Stimulated activated CD4-positive, alpha-beta T cell treated with anti-CD3 and anti-CD28 coated beads, Interleukin-4, amount 100 ng/mL, for 48 hours (primary cell): ENCODE measurements around the gene CCDC57.
"Not testable (repeated sequence)": the region's sequence is repeated elsewhere in the genome, so short reads cannot be mapped to it uniquely, and the experiment has no call there.

Experiments used
- DNase-seq, 2 donors: peaks; one replicate each; pipeline ENCODE4 v3.0.0-alpha.2; 2020; ENCODE audit warnings: low read depth in 2 of 2

CCDC57 gene

DNA sequence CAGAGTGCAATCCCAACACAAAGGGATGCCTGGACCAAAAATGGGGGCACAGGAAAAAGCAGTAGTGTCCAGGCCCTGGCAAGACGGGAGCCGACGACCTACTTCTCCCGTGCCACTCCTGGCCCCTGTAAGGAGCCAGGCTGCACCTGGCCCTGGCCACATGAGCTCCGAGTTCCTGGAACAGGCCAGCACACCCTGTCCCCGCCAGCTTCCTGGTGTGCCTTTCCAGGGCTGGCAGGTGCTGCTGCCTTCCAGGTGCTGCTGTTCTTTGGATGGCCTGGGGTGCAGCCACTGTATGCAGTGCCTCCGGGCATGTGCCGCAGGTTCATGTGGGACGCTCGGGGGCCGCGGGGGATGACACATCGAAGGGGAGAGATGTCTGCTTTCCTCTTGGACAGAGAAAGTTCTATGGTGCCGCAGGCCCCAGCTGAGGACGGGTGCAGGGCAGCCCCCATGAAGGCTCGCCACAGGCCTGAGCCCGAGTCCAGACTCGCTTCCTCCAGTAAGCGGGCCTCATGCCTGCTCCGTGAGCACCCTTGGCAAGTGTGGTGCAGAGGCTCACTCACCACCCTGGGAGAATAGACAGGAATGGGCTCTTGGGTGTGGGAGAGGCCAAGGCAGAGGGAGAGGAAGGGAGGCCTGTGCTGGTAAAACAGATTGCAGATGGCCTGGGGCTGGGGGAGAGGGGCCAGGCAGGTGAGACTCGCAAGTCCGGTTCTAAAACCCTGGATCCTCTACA, 59.9 kb downstream of the CCDC57 start:
- DNase-seq = no peak

GRCh38 chr17:82152114-82152513, 60.5 kb downstream of the CCDC57 start:
- no peak for DNase-seq

DNA sequence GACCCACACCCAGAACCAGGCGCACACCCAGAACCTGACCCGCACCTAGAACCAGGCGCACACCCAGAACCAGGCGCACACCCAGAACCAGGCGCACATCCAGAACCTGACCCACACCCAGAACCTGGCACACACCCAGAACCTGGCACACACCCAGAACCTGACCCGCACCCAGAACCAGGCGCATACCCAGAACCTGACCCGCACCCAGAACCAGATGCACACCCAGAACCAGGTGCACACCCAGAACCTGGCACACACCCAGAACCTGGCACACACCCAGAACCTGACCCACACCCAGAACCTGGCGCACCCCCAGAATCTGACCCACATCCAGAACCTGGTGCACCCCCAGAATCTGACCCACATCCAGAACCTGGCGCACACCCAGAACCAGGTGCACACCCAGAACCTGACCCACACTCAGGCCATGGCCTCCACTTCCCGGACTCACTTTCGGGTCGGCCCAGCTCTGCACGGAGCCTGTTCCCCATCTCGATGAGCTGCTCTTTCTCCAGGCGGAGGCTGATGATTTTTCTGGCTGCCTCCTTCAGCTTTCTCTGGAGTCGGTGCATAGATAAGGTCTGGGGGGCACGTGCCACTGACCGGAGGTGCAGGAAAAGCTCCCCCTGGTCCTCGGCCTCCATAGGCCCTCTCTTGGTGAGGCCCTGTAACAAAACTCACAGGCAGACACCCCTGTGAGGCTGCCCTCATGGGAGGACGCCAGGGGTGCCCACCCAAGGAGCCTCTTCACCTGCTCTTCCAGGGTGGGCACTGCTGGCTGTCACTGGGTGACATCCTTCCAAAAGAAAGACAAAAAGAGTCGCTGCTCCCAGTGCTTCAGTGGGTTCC, 61.3 kb downstream of the CCDC57 start:
- no peak for DNase-seq

- DNase-seq = no peak
Observed at GRCh38 chr17:82149401-82150099, 63.1 kb downstream of the CCDC57 start.

- DNase-seq = no peak
Observed at GRCh38 chr17:82148997-82149396, 63.6 kb downstream of the CCDC57 start.

DNA sequence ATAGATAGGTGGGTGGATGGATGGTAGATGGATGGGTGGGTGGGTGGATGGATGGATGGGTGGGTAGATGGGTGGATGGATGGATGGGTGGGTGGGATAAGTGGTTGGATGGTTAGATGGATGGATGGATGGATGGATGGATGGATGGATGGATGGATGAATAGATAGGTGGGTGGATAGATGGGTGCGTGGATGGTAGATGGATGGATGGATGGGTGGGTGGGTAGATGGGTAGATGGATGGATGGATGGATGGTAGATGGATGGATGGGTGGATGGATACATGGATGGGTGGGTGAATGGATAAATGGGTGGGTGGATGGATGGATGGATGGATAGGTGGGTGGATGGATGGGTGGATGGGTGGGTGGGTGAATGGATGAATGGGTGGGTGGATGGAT, 64.6 kb downstream of the CCDC57 start:
- DNase-seq = no peak

DNA sequence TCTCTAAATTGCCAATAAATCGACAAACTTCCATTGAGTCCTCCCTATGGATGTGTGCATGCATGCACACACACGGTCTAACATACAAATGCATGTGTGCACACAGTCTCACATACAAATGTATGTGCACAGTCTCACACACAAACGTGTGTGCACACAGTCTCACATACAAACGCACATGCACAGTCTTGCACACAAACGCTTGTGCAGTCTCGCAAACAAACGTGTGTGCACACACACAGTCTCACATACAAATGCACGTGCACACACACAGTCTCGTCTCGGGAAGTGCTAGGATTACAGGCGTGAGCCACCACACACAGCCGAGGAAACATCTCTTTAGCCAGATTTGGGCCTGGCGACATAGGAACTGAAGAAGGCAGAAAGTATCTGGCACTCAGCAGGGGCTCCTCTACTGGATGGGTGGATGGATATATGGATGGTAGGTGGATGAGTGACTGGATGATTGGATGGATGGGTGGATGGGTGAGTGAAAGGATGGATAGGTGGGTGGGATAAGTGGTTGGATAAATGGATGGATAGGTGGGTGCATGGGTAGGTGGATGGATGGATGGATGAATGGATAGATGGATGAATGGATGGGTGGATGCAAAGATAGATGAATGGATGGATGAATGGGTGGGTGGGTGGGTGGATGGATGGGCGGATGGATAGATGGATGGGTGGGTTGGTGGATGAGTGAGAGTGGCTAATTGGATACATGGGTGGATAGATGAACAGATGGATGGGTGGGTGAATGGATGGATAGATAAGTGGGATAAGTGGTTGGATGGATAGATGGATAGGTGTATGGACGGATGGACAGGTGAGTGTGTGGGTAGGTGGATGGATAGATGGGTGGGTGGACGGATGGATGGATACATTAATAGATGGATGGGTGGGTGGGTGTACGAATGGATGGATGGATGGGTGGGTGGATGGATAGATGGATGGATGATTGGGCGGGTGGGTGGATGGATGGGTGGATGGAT, 65.7 kb downstream of the CCDC57 start:
- no peak for DNase-seq

GRCh38 chr17:82145550-82146155, 67.0 kb downstream of the CCDC57 start:
- no peak for DNase-seq

GRCh38 chr17:82143333-82143732, 69.3 kb downstream of the CCDC57 start:
- DNase-seq = no peak

GRCh38 chr17:82139961-82140360, 72.7 kb downstream of the CCDC57 start:
- DNase-seq = not testable (repeated sequence)

DNA sequence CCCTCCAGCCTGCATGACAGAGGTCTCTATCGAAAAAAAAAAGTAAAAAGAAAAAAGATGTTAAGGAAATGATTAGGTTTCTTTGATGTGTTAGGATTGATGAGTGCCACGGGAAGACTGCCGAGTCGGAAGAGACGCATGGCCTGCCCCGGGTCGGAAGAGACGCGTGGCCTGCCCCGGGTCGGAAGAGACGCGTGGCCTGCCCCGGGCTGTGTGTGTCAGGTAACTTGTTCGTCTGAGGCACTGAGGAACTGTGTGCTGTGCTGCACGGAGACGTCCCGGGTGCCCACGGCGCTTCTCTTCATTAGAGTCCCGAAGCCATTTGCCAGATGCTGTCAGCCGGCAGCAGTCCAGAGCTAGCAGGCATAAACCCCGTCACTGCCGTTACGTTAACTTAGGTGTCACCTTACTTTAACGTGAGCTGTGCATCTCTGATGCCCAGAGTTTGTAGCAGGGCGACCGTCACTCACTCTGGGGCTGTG, 74.1 kb downstream of the CCDC57 start:
- DNase-seq = no peak

GRCh38 chr17:82134101-82134500, 78.5 kb downstream of the CCDC57 start:
- no peak for DNase-seq

DNA sequence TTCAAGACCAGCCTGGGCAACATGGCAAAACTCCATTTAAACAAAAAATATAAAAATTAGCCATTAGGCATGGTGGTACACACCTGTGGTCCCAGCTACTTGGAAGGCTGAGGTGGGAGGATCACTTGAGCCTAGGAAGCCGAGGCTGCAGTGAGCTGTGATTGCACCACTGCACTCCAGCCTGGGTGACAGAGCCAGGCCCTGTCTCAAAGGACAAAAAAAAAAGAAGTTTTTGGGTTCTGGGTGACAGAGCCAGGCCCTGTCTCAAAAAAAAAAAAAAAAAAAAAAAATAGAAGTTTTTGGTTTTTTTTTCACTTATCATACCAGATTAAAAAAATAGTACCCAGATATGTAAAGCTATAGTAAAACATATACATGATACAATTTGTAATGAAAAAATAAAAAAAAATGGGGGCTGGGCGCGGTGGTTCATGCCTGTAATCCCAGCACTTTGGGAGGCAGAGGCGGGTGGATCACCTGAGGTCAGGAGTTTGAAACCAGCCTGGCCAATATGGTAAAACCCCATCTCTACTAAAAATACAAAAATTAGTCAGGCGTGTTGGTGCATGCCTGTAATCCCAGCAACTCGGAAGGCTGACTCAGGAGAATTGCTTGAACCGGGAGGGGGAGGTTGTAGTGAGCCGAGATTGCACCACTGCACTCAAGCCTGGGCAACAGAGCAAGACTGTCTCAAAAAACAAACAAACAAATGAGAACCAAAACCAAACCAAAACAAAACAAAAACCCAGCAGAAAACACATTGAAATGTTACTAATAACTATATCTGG, 79.3 kb downstream of the CCDC57 start:
- DNase-seq = not testable (repeated sequence)

GRCh38 chr17:82129095-82129494, 83.5 kb downstream of the CCDC57 start:
- no peak for DNase-seq

DNA sequence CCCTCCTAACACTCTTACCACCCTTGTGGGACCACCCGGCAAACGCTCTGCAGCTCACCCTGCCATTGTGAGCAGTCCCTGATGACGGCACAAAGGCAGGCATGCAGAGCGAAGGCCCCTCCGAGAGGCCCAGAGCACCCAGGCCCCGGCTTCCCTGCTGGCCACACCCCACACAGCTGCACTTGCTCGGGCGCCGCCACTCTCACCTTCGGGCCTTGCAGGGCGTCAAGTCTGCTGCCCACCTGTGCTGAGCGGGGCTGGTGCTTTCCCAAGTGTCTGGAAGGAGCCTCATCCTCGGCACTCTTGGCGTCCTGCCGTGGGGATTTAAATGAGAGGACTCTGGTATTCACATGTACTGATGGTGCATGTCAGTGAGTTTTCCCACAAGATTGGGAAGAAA, 84.4 kb downstream of the CCDC57 start:
- DNase-seq = no peak

DNA sequence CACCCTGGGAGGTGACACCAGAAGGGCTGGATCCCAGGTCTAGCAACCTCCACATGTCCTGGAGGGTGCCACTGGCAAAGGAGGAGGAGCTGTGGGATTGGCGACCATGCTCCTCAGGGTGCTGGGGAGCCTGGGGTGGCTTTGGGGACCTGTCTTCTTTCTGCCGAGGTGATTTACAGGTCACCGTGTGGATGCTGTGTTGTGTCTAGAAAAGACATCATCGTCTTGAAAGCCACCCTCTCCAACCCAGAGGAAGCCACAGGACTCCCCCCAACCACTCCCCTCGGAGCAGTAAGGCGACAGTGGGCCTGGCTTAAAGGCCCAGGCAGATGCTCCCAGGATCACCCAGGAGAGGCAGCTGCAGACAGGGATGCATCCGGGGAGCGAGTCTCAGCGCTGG, 84.9 kb downstream of the CCDC57 start:
- no peak for DNase-seq

DNA sequence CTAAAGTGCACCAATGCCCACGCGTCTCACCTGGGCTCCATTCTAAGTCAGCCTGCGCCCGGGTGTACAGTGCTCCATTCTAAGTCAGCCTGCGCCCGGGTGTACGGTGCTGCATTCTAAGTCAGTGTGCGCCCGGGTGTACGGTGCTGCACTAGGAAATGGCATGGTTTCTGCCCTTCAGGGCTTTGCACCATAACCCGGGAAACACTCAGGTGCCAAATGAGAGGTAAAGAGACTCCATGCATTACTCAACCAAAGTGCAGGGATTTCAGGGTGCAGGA, 85.4 kb downstream of the CCDC57 start:
- DNase-seq = no peak

- peak; percentile 36 to 40 for DNase-seq
Observed at GRCh38 chr17:82126556-82127314, 85.9 kb downstream of the CCDC57 start.

- no peak for DNase-seq
Observed at GRCh38 chr17:82124101-82124500, 88.5 kb downstream of the CCDC57 start.
